HS-27A (cell line): ENCODE data around the gene CNTN5.

Source experiments
- DNase-seq: peaks from one replicate; pipeline ENCODE4 v3.0.0-alpha.2; 2012; ENCODE audit warnings: low read depth, missing footprints

The CNTN5 gene

DNA sequence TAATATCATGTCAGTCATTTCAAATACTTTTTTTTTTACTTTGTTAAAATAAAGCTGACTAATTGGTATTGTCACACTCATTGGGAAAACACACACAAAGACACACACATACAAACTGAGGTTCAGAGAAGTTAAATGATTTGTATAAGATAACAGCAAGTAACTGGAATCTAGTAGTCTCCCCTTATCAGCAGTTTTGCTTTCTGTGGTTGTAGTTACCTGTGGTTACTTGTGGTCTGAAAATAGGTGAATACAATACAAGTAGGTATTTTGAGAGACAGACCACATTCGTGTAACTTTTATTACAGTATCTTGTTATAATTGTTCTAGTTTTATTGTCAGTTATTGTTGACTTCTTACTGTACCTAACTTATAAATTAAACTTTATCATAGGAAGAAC lies 610.9 kb downstream of the CNTN5 start:
- no peak for DNase-seq

DNA sequence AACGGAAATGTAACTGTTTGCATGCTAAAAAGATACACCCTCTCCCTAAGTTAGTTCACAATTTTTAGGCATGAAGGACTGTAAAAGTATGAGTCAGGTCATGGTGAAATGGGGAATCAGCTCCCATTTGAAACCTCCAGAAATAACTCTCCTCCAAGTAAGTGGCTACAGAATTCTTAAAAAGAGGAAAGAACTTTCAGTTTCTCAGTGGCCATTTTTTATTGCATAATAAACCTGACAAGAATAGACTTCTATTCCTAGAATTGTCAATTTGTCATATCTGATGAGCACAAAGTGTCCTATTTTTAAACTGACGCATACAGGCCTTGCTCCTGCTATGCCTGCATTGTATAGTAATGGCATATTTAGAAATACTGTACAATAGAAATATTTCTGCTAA lies 612.2 kb downstream of the CNTN5 start:
- no peak for DNase-seq

DNA sequence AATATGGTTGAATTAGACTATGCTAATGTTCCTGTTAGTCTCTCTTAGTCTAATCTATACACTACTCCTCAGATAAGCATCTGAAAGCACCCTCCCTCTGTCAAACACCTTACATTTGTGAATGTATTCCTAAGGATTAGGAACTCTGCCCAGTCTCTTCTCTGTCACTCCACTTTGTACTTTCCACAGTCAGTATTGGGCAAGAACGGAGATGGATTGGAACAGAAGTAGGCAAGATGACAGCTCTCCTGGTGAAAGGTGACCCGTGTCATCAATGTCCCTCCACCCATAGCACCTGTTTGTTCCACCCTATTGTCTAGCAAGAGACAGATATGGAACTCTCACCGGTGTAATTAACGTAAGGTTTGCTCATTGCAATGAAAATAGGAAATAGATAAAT lies 613.8 kb downstream of the CNTN5 start:
- DNase-seq: no peak

DNA sequence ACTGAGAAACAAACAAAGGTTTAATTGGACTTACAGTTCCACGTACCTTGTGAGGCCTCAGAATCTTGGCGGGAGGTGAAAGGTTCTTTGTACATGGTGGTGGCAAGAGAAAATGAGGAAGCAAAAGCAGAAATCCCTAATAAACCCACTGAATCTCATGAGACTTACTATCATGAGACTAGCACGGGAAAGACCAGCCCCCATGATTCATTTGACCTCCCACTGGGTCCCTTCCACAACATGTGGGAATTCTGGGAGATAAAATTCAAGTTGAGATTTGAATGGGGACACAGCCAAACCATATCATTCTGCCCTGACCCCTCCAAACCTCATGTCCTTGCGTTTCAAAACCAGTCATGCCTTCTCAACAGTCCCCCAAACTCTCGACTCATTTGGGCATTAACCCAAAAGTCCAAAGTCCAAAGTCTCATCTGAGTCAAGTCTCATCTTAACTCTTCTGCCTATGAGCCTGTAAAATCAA lies 617.4 kb downstream of the CNTN5 start:
- no peak for DNase-seq

DNA sequence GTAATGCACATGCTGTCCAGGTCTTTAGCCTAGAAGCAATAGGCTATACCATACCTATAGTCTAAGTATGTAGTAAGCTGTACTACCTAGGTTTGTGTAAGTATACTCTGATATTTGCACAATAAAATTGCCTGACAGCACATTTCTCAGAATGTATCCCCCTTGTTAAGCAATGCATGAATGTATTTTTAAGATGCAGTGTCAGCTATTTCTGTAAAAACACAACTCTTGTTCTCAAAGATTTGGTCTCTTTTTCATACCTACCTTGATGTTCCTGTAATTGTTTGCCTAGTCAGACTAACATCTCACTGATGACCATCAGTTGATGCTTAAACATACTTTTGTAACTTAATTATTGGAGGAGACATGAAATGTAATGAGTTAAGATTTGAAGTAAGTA lies 619.9 kb downstream of the CNTN5 start:
- no peak for DNase-seq

DNA sequence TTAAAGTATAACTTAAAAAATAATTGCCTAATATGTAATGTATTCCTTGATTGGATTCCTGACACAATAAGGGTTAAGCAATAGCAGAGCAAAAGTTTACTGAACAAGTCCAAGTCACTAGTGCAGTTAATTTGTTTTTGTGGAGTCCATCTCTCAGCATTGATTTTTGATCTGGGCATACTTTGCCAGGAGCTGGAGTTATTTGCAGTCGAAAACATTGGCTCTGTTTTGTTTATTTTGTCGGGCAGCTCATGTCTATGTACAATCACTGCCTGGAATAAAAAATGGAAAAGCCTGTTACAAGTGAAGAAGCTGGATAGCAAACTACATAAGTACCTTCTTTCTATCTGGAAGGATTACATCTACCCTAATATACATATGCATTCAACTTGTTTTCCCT lies 625.2 kb downstream of the CNTN5 start:
- DNase-seq: no peak

DNA sequence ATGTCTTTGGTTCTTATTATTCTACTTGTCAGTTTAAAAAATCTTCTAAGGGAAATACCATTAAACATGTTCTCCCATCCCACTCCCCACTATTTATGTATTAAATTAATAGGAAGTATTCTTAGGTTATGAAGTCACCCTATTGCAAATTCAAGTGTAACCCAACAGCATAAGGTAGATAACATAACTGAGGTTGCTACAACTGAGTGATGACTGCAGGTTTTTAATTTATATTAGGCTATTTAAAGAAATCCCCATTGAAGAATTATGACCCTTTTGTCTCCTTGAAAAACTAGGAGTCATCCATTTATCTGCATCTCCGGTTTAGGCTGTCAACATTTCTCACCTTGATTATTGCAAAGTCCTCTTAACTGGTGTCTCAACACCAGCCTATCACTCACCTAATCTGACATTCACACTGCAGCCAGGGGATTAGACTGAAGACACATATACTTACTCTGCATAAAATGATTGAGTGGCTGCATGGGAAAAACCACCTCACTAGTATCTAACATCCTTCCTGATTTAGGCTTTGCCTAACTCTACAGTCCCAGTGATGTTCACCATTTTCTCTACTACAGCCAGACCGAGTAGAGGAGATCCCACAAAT lies 649.4 kb downstream of the CNTN5 start:
- no peak for DNase-seq

DNA sequence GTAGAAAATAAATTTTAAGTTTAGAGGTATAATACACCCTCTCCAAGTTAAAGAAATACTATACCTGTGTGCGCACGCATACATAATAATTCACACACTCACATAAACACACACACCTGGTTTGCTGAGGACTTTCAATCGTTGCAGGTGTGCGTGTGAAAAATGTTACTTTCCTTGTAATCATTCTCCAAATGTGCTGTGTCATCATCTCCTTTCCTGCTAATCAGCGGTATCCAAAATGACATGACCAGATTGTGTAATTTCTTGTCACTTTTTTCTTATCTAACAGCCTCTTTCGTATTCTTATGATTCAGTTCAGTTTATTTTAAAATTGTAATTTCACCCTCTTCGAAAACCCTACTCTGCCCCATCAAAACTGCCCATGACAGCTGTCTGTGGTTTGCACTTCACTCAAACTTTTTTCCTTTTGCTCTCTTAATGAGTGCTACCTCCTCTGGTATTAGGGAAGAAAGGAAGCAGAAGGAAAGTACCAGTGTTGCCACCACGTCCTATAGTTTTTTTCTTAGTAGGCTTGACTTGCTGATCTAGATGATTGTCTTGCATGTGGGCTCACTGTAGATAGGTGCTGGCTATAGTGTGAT lies 651.2 kb downstream of the CNTN5 start:
- DNase-seq: no peak

DNA sequence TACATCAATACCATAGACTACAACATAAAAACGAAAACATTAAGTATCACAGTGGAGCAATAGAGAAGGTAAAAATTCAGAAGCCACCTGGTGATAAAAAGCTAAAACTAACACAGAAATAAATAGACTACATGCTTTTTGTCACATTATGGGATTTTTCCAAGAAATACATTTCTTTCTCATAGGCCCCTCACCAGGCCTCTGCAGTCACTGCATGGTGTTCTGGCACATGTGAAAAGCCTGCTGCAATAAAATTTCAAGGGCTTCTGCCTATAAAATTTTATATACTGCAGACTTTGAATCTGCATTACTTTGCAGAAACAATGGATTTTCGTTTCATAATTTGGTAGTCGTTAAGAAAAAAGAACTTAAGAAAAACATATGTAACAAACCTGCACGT lies 655.5 kb downstream of the CNTN5 start:
- DNase-seq: no peak

DNA sequence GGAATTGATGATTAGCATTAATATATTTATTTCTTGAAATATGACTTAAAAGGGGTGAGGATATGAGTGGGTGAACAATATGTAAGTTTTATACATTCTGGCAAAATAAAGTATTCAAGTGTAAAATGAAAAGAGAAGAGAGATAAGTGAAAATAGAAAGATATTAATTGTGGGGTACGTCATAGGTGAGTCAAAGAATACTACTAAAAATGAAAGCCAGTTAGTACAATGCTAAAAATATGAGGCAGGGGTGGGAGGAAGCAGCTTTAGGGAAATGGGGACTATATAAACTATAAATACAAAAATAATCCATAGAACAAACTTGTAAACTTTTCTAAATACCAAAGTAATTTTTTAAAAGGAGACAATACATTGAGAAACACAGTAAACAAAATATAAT lies 661.4 kb downstream of the CNTN5 start:
- no peak for DNase-seq

DNA sequence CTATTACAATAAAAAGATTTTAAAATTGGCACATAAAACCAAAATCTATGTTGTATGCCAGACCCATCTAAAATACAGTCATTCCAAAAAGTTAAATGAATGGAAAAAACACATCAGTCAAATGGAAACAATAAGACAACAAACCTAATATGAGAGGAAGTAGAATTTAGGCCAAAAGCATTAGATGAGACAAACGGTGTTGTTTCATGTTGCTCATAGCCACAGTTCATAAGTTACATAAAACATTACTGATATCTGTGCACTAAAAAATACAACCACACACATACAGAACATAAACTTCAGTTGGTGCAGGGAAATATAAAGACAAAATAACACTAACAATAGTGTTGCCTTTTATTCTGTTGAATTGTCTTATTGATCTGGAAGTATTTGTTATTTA lies 661.9 kb downstream of the CNTN5 start:
- DNase-seq: no peak

DNA sequence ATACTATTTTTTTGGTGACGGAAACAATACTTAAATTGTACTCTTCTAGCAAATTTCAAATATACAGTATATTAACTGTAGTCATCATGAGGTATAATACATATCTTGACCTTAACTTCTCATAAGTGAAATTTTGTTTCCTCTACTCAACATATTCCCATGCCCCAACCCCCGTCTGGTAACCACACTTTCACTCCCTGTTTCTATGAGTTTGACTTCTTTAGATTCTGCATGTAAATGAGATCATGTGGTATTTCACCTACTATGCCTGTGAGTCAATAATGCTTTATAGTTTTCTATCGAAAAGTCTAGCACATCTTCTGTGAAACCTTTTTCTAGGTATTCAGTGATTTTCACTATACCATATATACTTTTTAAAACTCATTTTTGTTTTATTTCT lies 663.2 kb downstream of the CNTN5 start:
- no peak for DNase-seq

DNA sequence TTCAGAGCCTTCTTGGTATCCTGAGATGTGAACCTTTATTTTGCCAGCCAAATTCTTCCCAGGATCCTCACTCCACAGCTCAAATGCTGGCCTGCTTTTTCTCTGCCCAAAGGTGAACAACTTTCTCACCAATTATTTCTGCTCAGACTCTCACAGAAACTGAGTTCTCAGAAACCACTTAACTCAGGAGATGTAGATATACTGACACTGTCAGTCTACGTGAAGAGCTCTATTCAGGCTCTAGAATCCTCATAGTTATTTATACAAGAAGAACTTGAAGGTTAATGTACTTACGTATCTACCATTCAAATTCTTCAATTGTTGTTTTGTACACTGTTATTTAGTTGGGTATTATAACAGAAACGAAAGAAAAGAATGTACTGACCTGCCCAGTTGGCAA lies 666.1 kb downstream of the CNTN5 start:
- no peak for DNase-seq

DNA sequence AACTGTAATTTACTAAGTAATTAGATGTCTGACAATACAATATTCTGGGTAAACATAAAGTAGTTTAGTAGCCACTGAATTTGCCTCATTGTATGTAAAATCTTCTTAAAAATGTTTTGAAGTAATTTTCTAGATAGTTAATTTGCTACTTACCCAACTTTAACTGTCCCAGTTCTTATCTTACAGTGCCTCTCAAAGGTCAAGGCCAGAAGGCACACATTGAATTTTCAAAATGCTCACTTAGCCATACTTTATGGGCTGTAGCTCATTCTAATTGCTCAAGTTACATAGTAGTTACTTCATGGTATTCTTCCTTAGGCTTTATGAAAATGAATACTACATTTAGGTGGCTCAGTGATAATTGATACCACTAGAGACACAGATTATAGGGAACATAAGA lies 666.6 kb downstream of the CNTN5 start:
- no peak for DNase-seq

DNA sequence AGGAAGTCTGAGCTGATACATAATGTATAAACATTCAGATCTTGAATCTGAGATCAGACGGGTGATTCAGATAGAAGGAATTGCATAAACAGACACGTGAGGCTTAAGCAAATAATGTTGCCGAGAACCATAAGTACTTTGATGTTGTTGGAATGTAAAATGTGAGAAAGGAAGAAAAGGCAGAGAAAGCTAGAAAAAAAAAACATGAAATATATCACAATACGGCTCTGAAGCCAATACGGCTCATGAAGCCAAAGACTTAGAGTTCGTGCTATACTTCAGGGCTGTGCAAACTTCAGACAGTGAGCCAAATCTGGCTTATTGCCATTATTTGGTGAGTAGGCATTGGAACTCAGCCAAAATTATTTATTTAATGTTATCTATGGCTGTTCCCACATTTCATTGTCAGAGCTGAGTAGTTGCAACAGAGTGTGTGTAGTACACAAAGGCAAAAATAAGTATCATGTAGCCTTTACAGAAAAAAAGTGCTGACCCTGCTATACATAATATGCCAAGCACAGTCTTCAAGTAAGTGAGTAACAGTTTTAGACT lies 673.3 kb downstream of the CNTN5 start:
- DNase-seq: peak; percentile 73

DNA sequence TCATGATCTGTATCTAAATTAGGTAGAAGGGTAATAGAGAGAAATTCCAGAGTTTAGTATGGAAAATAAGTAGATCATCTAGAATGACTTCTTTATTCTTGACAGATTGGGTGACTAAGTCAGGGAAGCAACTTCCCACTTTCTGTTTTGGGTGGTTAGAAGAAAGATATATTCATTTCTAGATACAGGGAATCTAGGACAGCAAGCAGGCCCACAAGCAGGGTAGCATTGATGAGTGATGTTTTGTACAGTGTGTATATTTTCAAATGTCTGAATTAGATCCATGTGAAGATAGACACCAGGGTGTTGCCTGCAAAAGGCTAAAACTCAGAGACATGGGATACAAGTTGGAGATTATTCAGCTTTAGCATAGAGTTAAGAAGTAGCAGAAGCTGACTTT lies 674.4 kb downstream of the CNTN5 start:
- DNase-seq: no peak

DNA sequence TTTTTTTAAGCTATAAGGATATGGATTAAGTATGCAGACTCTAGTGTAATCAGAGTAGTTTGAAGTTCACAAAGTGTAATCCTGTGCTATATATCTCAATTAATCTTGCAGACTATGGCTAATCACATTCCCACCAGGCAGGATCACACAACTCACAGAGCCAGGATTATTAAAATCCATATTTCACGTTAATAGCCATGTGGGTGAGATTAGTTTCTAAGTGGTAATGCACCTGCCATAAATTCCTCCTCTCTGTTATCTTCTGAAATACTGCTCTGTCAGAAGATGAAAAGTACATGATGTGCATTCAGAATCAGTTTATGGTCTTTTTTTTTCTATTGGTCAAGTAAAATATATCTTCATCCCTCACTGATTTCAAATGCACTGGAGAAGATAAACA lies 686.1 kb downstream of the CNTN5 start:
- no peak for DNase-seq

DNA sequence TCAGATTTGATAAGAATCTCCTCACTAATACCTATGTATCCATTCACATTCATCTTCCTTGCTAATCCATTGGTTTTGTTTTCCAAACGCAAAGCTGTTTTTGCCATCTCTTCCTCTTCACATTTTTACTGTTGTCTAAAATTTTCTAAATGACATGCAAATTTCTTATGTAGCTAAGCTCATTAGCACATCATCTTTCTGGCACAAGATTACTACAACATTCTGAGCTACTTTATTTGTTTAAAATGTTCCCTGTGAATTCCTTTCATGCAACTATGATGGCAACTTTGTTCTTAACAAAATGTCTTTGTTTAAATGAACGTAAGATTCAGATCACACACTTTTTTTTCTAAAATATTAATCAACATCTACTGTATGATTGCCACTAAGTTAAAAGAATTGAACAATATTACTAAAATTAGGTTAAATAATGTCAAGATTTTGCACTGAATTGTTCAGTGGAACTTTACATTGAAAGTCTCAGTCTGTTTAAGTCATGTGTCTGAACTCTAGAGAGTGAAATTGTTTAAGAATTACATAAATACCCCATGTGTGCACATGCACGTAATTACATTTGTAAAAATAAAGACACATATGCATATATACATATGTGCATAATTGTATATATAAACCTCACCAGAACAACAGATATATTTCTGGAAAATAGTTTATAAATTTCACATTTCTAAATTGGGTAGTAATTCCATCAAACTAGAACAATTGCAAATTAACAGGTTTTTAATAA lies 688.4 kb downstream of the CNTN5 start:
- no peak for DNase-seq

DNA sequence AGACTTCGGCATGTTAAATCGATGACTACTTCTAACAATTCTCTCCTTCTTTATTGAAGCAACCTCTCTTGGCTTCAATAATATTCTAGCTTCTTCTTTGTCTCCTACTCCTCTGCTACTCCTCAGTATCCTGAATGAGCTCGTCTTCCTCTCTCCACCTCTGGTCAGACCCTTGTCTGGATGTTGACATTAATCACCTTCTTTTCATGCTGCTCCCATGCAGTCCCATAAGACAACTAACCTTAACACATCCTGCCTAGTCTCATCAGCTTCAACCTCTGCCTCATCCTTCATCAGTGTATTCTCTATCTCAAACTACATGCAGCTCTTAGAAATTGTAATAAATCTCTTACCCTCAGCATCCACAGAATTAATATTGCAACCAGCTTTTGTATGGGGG lies 695.6 kb downstream of the CNTN5 start:
- DNase-seq: no peak

DNA sequence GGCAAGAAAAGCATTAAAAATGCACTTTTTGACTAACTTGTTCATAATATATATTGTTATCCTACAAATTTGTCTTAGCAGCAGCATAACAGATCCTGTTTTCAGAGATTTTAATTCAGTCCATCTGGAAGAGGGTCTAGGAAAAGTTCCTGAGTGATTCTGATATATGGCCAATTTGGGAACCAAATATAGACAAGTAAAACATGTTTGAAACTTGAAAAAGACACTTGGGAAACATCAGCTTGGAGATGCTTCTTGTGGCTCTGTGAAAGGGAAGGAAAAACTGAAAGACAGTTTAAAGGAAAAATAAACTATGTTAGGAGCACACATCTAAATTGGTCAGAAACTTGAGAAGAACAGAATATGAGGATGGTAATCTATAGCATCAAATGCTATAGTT lies 697.5 kb downstream of the CNTN5 start:
- no peak for DNase-seq

DNA sequence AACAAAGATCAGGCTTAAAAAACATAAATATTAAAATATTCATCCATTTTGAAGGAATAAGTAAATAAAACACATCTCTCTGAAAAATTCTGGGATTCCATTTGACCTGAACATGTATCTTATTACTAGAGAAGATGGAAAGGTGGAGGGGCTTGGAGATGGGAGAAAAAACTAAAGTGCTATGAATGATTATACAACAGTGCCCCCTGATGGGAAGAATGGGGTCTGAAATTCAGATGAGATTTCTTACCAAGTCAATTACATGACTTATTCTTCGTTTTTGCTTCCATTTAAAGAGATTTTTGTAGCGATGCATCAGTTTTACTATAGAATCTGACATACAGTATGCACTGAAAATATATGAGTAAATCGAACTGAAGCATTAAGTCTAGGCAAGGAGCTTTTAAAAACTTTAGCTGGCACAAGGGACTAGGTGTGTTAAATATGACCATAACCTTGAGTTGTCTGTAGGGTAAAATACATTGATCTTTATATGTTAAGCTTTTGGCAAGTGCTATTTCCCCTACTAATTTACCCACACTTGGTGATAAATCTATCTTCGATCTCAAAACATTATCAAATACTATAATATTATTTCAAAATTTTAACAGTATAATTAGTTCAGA lies 718.8 kb downstream of the CNTN5 start:
- DNase-seq: peak; percentile 8

DNA sequence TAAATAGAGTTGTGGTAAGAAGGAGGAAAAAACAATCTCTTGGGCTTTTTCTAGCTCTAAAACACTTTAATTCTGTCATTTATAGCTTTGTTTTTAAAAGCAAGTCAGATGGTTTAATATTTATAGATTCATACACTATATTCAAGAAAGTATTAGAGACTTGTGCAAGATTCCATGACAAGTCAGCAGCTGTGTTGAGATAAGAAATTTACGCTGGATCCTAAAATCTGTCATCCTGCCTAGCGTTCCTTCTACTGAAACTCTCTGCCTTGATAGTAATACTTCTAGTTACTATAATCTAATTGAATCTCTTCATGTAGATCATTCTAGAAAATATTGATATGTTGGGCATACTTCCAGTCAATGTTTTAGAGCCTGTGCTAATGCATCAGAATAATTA lies 721.8 kb downstream of the CNTN5 start:
- DNase-seq: no peak

DNA sequence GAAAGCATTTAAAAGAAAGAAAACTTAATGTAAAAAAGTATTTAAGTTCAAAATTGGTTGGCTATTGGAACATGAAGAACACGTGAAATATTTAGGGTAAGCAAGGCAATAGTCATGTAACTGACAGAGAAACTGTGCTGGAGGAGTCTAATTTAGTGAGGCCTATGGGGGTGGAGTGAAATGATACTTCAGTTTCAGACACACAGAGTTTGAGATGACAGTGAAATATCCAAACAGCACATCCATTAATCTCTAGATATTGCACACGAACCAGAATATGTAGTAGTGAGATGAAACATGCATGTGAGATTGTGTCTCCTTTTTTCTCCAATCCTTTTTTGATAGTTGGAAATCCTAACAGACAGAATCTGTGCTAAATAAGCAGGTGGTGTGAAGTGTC lies 739.0 kb downstream of the CNTN5 start:
- no peak for DNase-seq
